ENCODE results near the gene PITPNC1.
"Not testable (repeated sequence)": the region's sequence is repeated elsewhere in the genome, so short reads cannot be mapped to it uniquely, and the experiment has no call there.

Gene PITPNC1

GRCh38 chr17:67376737-67377487 lies at the start of gene PITPNC1:
TSS of gene PITPNC1 (plus strand) at chr17:67377281.
- peak; percentile 82 for DNase-seq

DNA sequence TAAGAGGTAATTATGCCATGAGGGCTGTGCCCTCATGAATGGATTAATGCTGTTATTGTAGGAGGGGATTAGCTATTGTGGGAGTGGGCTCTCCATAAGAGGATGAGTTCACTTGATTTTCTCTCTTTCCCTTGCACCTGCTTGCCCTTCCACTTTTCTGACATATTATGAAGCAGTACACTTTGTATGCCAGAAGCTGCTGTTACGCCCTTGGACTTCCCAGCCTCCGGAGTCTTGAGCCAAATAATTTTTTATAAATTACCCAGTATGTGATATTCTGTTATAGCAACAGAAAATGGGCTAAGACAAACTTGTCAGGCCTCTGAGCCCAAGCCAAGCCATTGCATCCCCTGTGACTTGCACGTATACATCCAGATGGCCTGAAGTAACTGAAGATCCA lies 49.1 kb upstream of the PITPNC1 start:
- DNase-seq, result no peak

GRCh38 chr17:67331381-67332161 lies 45.5 kb upstream of the PITPNC1 start:
- not testable (repeated sequence) for DNase-seq

DNA sequence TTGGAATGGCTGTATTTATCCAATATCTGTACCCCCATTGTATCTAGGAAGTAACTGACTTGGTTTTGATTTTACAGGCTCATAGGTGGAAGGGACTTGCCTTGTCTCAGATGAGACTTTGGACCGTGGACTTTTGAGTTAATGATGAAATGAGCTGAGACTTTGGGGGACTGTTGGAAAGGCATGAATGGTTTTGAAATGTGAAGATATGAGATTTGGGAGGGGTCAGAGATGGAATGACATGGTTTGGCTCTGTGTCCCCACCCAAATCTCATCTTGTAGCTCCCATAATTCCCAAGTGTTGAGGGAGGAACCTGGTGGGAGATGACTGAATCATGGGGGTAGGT lies 44.9 kb upstream of the PITPNC1 start:
- not testable (repeated sequence) for DNase-seq

- DNase-seq, result no peak
Observed at GRCh38 chr17:67335245-67335835, 41.7 kb upstream of the PITPNC1 start.

GRCh38 chr17:67336859-67337258 lies 40.2 kb upstream of the PITPNC1 start:
- DNase-seq, result no peak

DNA sequence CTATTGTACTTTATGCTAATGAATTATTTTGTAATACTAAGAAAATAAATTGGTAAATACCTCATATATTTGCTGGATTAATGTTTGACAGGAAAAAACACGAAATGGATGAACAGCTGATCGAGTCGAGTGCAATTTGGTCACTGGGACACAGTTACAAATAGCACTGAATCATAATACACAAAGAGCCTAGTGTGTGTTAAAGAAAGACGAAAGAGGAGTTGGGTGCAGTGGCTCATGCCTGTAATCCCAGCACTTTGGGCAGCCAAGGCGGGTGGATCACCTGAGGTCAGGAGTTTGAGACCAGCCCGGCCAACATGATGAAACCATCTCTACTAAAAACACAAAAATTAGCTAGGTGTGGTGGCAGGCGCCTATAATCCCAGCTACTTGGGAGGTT lies 38.7 kb upstream of the PITPNC1 start:
- DNase-seq, result not testable (repeated sequence)

- DNase-seq, result no peak
Observed at GRCh38 chr17:67343237-67343636, 33.8 kb upstream of the PITPNC1 start.

DNA sequence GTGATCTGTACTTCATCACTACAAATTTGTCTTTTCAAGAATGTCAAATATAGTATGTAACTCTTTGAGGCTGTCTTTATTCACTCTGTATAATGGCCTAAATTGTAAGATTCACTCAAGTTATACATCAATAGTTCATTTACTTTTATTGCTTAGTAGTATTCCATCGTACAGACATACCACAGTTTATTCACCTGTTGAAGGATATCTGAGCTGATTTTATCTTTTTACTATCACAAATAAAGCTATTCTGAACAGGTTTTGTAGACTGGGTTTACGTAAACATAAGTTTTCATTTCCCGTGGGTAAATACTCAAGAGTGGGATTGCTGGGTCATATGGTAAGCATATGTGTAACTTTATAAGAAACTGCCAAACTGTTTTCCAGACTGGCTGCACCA lies 29.3 kb upstream of the PITPNC1 start:
- DNase-seq, result no peak

DNA sequence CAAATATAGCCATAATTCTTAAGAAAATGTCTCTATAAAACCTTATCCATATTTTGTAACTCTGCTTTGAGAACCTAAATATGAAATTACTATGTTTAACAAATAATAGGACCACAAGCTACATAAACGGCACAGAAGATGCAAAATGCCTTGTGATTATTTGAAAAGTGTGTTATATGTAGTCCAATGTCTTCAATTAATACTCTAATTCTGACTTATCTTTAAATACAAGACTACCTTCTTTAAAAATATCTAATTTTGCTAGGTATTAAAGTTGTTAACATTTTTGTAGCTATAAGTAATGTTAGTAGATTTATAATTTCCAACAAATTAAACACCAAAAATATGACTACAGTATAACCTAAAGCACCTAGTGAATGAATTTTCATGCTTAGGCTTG lies 27.7 kb upstream of the PITPNC1 start:
- no peak for DNase-seq

- no peak for DNase-seq
Observed at GRCh38 chr17:67353161-67353560, 23.9 kb upstream of the PITPNC1 start.

DNA sequence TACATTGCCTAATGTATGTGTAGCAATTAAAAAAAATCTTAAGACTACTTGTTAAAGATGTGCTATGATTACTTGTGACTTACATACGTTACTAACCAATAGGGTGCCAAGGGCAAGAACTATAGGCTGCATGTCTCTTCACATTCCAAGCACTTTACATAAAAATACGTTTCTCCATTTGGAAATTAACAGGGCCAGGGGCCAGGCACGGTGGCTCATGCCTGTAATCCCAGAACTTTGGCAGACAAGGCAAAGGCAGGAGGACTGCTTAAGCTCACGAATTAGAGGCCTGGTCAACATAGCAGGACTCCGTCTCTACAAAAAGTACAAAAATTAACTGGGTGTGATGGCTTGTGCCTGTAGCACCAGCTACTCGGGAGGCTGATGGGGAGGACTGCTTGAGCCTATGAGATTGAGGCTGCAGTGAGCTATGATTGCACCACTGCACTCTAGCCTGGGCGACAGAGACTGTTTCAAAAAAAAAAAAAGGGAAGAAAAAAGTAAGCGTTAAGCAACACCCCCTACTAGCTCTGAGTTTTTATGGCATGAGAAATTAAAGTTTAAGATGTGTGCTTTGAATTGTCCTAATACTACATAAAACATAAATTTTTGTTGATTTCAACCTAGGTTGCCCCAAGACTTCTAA lies 23.0 kb upstream of the PITPNC1 start:
- DNase-seq, result no peak

DNA sequence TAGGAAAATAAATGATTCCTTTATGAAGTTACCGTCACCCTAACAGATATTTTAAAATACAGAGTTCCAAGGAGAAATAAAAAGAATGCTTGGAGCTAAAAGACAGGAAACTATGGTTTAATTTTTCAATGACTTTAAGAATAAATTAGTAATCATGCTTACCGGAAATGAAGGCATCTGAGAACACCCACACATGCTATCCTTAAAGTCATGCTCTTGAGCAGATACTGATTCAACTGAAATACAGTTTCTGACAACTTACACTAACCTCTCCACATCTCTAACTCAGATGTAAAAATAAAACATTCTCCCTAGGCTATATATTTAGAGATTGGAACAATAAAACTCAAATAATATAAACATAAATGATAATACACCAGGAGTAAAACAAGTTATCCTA lies 18.5 kb upstream of the PITPNC1 start:
- no peak for DNase-seq

DNA sequence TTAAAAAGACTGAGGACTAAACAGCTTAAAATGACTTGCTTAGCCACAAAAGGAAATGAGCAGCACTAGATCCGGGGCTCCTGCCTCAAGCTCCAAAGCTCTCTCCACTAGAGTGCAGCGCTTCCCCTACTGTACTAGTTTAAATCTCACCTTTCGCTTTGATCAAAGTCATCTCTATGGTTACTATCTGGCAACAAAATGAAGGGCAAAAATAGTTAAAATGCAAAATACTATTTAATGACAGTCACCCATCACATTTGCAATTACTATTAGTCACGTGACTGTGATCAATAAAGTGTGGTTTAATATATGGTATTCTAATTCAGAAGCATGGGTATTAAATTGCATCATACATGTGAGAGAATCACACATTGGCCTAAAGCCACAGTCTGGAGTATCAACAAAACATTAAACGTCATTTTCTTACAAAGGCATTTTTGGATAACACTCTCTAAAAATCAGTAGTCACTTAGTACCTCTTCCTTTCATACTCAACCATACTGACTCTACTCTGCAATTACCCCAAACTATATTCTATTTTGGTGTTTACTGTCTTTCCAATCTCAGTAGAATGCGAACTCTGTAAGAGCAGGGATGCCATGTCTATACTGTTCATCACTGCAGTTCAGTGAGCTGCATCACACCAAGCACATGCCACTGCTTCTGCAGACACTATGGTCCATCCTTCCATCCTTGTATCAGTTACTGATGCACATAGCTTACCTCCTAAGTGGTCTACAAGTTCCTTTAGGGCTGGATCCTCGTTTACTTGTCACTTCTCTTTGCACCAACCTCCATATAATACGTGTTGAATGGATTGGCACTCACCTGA lies 16.9 kb upstream of the PITPNC1 start:
- DNase-seq, result no peak

DNA sequence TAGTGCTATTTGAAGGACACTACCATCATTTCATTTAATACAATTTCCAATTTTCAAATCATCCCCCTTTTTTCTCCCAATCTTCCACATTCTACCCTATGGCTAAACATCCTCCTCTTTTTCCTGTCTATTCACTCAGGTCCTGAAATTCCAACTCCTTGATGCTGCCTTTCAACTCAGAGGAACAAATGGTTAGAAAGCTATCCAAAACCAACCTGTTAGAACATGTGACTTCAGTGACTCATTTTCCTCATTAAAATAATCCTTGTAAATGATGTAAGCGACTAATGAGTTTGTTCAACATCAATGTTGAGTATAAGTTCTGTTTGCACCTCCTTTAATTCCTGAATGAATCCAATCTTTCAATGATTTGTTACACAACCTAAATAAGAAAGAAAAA lies 16.2 kb upstream of the PITPNC1 start:
- no peak for DNase-seq

GRCh38 chr17:67362173-67362572 lies 14.9 kb upstream of the PITPNC1 start:
- no peak for DNase-seq

- DNase-seq, result no peak
Observed at GRCh38 chr17:67364847-67365737, 12.0 kb upstream of the PITPNC1 start.

GRCh38 chr17:67365738-67366192 lies 11.3 kb upstream of the PITPNC1 start:
- no peak for DNase-seq

GRCh38 chr17:67366193-67367157 lies 10.6 kb upstream of the PITPNC1 start, which contains the start of gene PSMD12:
TSS of gene PSMD12 (minus strand) at chr17:67366577. CDS start at chr17:67366519, 58 bp downstream.
- peak; percentile 76 for DNase-seq

DNA sequence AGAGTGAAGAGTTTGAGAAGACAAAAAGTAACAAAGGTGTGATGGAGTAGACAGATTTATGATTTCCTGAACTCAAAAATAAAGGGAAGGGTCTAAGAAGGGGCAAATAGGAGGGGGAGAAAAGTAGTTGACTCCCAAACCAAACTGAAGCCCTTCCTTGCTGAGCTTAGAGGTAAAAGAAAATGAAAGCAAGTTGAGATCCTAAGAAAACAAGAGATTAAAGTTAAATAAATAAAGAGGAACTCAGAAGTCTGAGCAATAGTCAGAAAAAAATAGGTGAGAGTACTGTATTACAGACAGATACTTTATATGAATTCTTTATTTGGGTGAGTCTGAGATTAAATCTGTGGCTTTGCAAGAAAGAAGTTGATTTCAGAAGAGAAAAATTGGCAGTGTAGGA lies 7.4 kb upstream of the PITPNC1 start:
- DNase-seq, result no peak
